H1 (cell line): Measurements from ENCODE around the gene NPY5R. TPM values are rescaled to one million over a fixed set of nuclear protein-coding genes. Genes with fewer than 3 reads are reported as not detected.

ENCODE experiments used
- ATF3 ChIP-seq: IDR thresholded peaks from 2 replicates; pipeline ENCODE4 v1.6.1; 2011; ENCODE audit warnings: low read depth, mild to moderate bottlenecking, low read length; ENCODE audit not compliant: insufficient read depth
- BRCA1 ChIP-seq: IDR thresholded peaks from 2 replicates; pipeline ENCODE4 v1.6.1; 2012; ENCODE audit warnings: low read depth, low read length, improper control_type of control experiment
- CHD1 ChIP-seq: IDR thresholded peaks from 2 replicates; pipeline ENCODE4 v1.6.1; 2012; ENCODE audit warnings: low read depth, low read length, improper control_type of control experiment
- CTCF ChIP-seq, 3 experiments: IDR thresholded peaks; 1 replicate in 2 of 3; 2 replicates in 1 of 3; pipeline versions ENCODE4 v1.5.1 to v1.6.1; 2011; ENCODE audit warnings: low read length in 3 of 3, mild to moderate bottlenecking in 3 of 3, inconsistent platforms in 2 of 3, low read depth in 1 of 3, moderate library complexity in 1 of 3; ENCODE audit not compliant: insufficient read depth in 1 of 3; ENCODE audit errors: control extremely low read depth in 1 of 3
- E2F6 ChIP-seq: IDR thresholded peaks from 2 replicates; pipeline ENCODE4 v1.6.1; 2012; ENCODE audit warnings: inconsistent platforms
- SP4 ChIP-seq: IDR thresholded peaks from 2 replicates; pipeline ENCODE4 v1.6.1; 2012; ENCODE audit warnings: low read length, inconsistent platforms
- polyA plus RNA-seq, 7 experiments: library from polyadenylated mRNA; depleted of rRNA in 3 of 7; stranded (reverse) in 5 of 7; unstranded in 2 of 7; fragments of >200 nt in 5 of 7; fragments of 200-250 nt in 2 of 7; gene quantifications; 1 replicate in 5 of 7; 2 replicates in 1 of 7; 4 replicates in 1 of 7; pipeline versions ENCODE4 v1.2.1 to v1.2.3, GENCODE V29; 2011 to 2013; ENCODE audit warnings: missing spikeins in 2 of 7, mixed read lengths in 2 of 7
- total RNA-seq: library from RNA; stranded (reverse); fragmentation: NEBNext Ultra II Directional; extraction: Animal tissue kit (Norgen Biotek cat#: 25700); gene quantifications from 2 replicates; pipeline ENCODE4 v1.2.1, GENCODE V29; 2021

NPY5R gene
- total and polyA plus RNA-seq, 2 of the 8 experiments (the other 6 are each of a cell fraction or from before 2014, with no cell fraction given) = 1.5 to 1.9 TPM

- no peak for TF ChIP-seq E2F6
- no peak for TF ChIP-seq CHD1
- no peak for TF ChIP-seq SP4
- TF ChIP-seq CTCF (IDR thresholded peaks at IDR 0.05; ENCODE audit: control extremely low read depth in 1 of 3, insufficient read depth in 1 of 3, low read depth in 1 of 3, low read length in 3 of 3) = no peak
- no peak for TF ChIP-seq ATF3
- no peak for TF ChIP-seq BRCA1
Observed at GRCh38 chr4:163378661-163379060, 35.0 kb downstream of the NPY5R start (continued).
